PC-3 (cell line): ENCODE measurements around the gene MTMR4. TPM values are rescaled to one million over a fixed set of nuclear protein-coding genes. Genes with fewer than 3 reads are reported as not detected.

Experiments used
- ATAC-seq: fragments of 200-7000 bp; cut with Tn5 transposase; 2 replicates; pipeline ENCODE4 v1.9.1; 2020; ENCODE audit warnings: mild to moderate bottlenecking, moderate library complexity
- BruUV-seq: library from RNA; stranded (reverse); fragments of 400-500 nt; replicated peaks from 2 replicates; lab custom pipeline; 2021; lab: Mats Ljungman, UMichigan
- CTCF ChIA-PET: fragments of 300-600 bp; sonication (Branson Sonifier 250); formaldehyde crosslinking; loops from one replicate; lab custom pipeline; 2022; ENCODE audit warnings: antibody characterized with exemption; lab: Charles Lee
- POLR2A ChIA-PET: fragments of 300-600 bp; sonication (Branson Sonifier 250); formaldehyde crosslinking; loops from one replicate; lab custom pipeline; 2022; ENCODE audit warnings: antibody characterized with exemption; ENCODE audit not compliant: unreplicated experiment; lab: Charles Lee
- DNase-seq: peaks from one replicate; pipeline ENCODE4 v3.0.0-alpha.2; 2015
- H2AFZ ChIP-seq: fragments of 300-600 bp; sonication (generic); 2 replicates; pipeline ENCODE4 v1.6.0; 2016; ENCODE audit warnings: antibody characterized with exemption, low read length
- H3F3A ChIP-seq: fragments of 300-600 bp; sonication (generic); one replicate; pipeline ENCODE4 v1.6.0; 2017; ENCODE audit warnings: antibody characterized with exemption, low read length, control low read depth, mild to moderate bottlenecking; ENCODE audit not compliant: unreplicated experiment
- H3K27ac ChIP-seq: fragments of 300-600 bp; sonication (generic); 2 replicates; pipeline ENCODE4 v1.5.1; 2016; ENCODE audit warnings: mild to moderate bottlenecking, low read length
- H3K27me3 ChIP-seq: fragments of 300-600 bp; sonication (generic); 2 replicates; pipeline ENCODE4 v1.6.1; 2016; ENCODE audit warnings: low read length, mixed read lengths
- H3K36me3 ChIP-seq: fragments of 300-600 bp; sonication (generic); 2 replicates; pipeline ENCODE4 v1.6.1; 2016; ENCODE audit warnings: low read depth, mixed run types, low read length, mixed read lengths
- H3K4me1 ChIP-seq: fragments of 300-600 bp; sonication (generic); 2 replicates; pipeline ENCODE4 v1.5.1; 2016; ENCODE audit warnings: low read length; ENCODE audit not compliant: insufficient read depth
- H3K4me2 ChIP-seq: fragments of 300-600 bp; sonication (generic); 2 replicates; pipeline ENCODE4 v1.6.0; 2016; ENCODE audit warnings: low read length
- H3K4me3 ChIP-seq: fragments of 300-600 bp; sonication (generic); 2 replicates; pipeline ENCODE4 v1.5.1; 2016; ENCODE audit warnings: mild to moderate bottlenecking, low read length, mixed read lengths
- H3K79me2 ChIP-seq: fragments of 300-600 bp; sonication (generic); 2 replicates; pipeline ENCODE4 v1.6.1; 2017; ENCODE audit warnings: low read length, mixed read lengths
- H3K9ac ChIP-seq: fragments of 300-600 bp; sonication (generic); 2 replicates; pipeline ENCODE4 v1.6.0; 2016; ENCODE audit warnings: mild to moderate bottlenecking, low read length
- H3K9me2 ChIP-seq: fragments of 300-600 bp; sonication (generic); replicated peaks from 2 replicates; pipeline ENCODE4 v1.6.1; 2016; ENCODE audit warnings: mixed run types, low read length, mixed read lengths
- H3K9me3 ChIP-seq: fragments of 300-600 bp; sonication (generic); 2 replicates; pipeline ENCODE4 v1.6.1; 2016; ENCODE audit warnings: low read length, mixed read lengths
- H4K20me1 ChIP-seq: fragments of 300-600 bp; sonication (generic); 2 replicates; pipeline ENCODE4 v1.6.1; 2016; ENCODE audit warnings: low read length, mixed read lengths
- CTCF ChIP-seq: fragments of 300-600 bp; sonication (generic); conservative IDR thresholded peaks from 2 replicates; pipeline ENCODE4 v1.5.1; 2017; ENCODE audit warnings: antibody characterized with exemption, low read depth, mild to moderate bottlenecking, low read length
- EZH2 ChIP-seq: fragments of 300-600 bp; sonication (generic); IDR thresholded peaks from one replicate; pipeline ENCODE4 v1.6.1; 2017; ENCODE audit warnings: antibody characterized with exemption, mild to moderate bottlenecking, low read length; ENCODE audit not compliant: unreplicated experiment
- EZH2phosphoT487 ChIP-seq: fragments of 300-600 bp; sonication (generic); IDR thresholded peaks from 2 replicates; pipeline ENCODE4 v1.6.1; 2018; ENCODE audit warnings: mild to moderate bottlenecking, antibody characterized with exemption, low read length, borderline replicate concordance
- intact Hi-C: fragments of 100-400 bp; cut with micrococcal nuclease; formaldehyde crosslinking; loops from 2 replicates; pipeline ENCODE4 v1.9.0; 2023
- total RNA-seq: library from RNA; depleted of rRNA; stranded (reverse); fragments of >200 nt; gene quantifications from 2 replicates; pipeline ENCODE4 v1.2.3, GENCODE V29; 2014

The MTMR4 gene
- total RNA-seq, 1 experiment from 2014 or later: 48.7 TPM

GRCh38 chr17:58537266-58537665 lies 22.8 kb upstream of the MTMR4 start:
- no peaks in the 10 kb centered on the region for H3K9me3 ChIP-seq
- POLR2A ChIA-PET: no interaction called here

GRCh38 chr17:58536542-58536941 lies 22.1 kb upstream of the MTMR4 start:
- TF ChIP-seq CTCF (no peak), EZH2phosphoT487 (no peak), EZH2 (no peak)
- ChIA-PET CTCF (no interaction called here), POLR2A (interaction anchor here (0.6 kb wide), 1 partner anchor 17 kb away, joined by 16 read pairs; no protein-coding TSS in a partner anchor)
- peaks cover 9% of the 10 kb centered on the region for H3K27me3 ChIP-seq
- DNase-seq: no peak
- no peak overlapping the region for H2AFZ ChIP-seq
- no peaks in the 10 kb centered on the region for H3K9me2 ChIP-seq
- BruUV-seq: no TSS peak
- H3K9me3 ChIP-seq: no peaks in the 10 kb centered on the region
- no peaks in the 10 kb centered on the region for H3F3A ChIP-seq
- H3K4me2 ChIP-seq: no peak overlapping the region
- H3K4me1 ChIP-seq: peaks cover 21% of the 10 kb centered on the region
- no peaks in the 10 kb centered on the region for H4K20me1 ChIP-seq
- H3K4me3 ChIP-seq: no peak overlapping the region
- no peaks in the 10 kb centered on the region for H3K79me2 ChIP-seq
- no peak overlapping the region for H3K27ac ChIP-seq
- H3K36me3 ChIP-seq: no peaks in the 10 kb centered on the region
- no peak for ATAC-seq
- intact Hi-C loops: no loop called here
- H3K9ac ChIP-seq: no peak overlapping the region

More at GRCh38 chr17:58537266-58537665, 22.8 kb upstream of the MTMR4 start:
- no peaks in the 10 kb centered on the region for H3K79me2 ChIP-seq
- no peak overlapping the region for H3K4me2 ChIP-seq
- H3K27ac ChIP-seq: no peak overlapping the region
- BruUV-seq: no TSS peak
- no peak overlapping the region for H2AFZ ChIP-seq
- ATAC-seq (no peak), DNase-seq (no peak)
- H3K4me1 ChIP-seq: peaks cover 18% of the 10 kb centered on the region
- H3F3A ChIP-seq: no peaks in the 10 kb centered on the region
- no peak overlapping the region for H3K9ac ChIP-seq
- TF ChIP-seq EZH2phosphoT487: no peak
- no peak for TF ChIP-seq EZH2
- TF ChIP-seq CTCF: no peak
- H3K27me3 ChIP-seq: peaks cover 5% of the 10 kb centered on the region
- H3K4me3 ChIP-seq: no peak overlapping the region
- CTCF ChIA-PET: no interaction called here
- intact Hi-C loops: no loop called here
- no peaks in the 10 kb centered on the region for H3K36me3 ChIP-seq
- H4K20me1 ChIP-seq: no peaks in the 10 kb centered on the region
- H3K9me2 ChIP-seq: no peaks in the 10 kb centered on the region

- Histone ChIP-seq H3K9ac (no peak overlapping the region), H3F3A (no peaks in the 10 kb centered on the region), H3K4me1 (peaks cover 21% of the 10 kb centered on the region), H2AFZ (no peak overlapping the region), H3K27ac (no peak overlapping the region), H3K9me2 (no peaks in the 10 kb centered on the region), H3K4me3 (no peak overlapping the region), H3K9me3 (no peaks in the 10 kb centered on the region), H4K20me1 (no peaks in the 10 kb centered on the region), H3K79me2 (no peaks in the 10 kb centered on the region), H3K27me3 (peaks cover 9% of the 10 kb centered on the region), H3K4me2 (no peak overlapping the region), H3K36me3 (no peaks in the 10 kb centered on the region)
- intact Hi-C loops: no loop called here
- POLR2A ChIA-PET: interaction anchor here (0.6 to 0.7 kb wide), 3 partner anchors 96 to 317 kb away, joined by 3 to 4 read pairs (median 4); no protein-coding TSS in a partner anchor
- peak; percentile 70 for DNase-seq
- ATAC-seq: peak; percentile 62
- TF ChIP-seq EZH2phosphoT487 (no peak), CTCF (no peak), EZH2 (no peak)
- no TSS peak for BruUV-seq
- CTCF ChIA-PET: no interaction called here
These were observed 21.0 kb upstream of the MTMR4 start for GRCh38 chr17:58535431-58535830.
